Sigmoid colon (tissue), 4 donors: ENCODE measurements around the gene TMTC1.

Experiments
- EP300 ChIP-seq, 4 donors: sonication (generic); formaldehyde crosslinking; IDR thresholded peaks; one replicate each; pipeline ENCODE4 v1.6.1; 2017; ENCODE audit warnings: antibody characterized with exemption in 4 of 4
- POLR2A ChIP-seq, 2 donors: fragments of 450-650 bp; IDR thresholded peaks; one replicate each; pipeline ENCODE4 v1.6.1; 2016; ENCODE audit warnings: antibody characterized with exemption in 2 of 2, mild to moderate bottlenecking in 2 of 2, moderate library complexity in 2 of 2
- POLR2AphosphoS5 ChIP-seq, 4 donors: sonication (generic); formaldehyde crosslinking; IDR thresholded peaks; one replicate each; pipeline ENCODE4 v1.6.1; 2017; ENCODE audit warnings: antibody characterized with exemption in 4 of 4
- TF ChIP-seq, protein P1 (sequence below), 4 experiments: fragments of 450-650 bp in 3 of 4; fragments of 200-600 bp in 1 of 4; IDR thresholded peaks; one replicate each; pipeline ENCODE4 v1.5.1; 2016 to 2019; ENCODE audit warnings: antibody characterized with exemption in 4 of 4, mild to moderate bottlenecking in 3 of 4, moderate library complexity in 2 of 4

DNA sequence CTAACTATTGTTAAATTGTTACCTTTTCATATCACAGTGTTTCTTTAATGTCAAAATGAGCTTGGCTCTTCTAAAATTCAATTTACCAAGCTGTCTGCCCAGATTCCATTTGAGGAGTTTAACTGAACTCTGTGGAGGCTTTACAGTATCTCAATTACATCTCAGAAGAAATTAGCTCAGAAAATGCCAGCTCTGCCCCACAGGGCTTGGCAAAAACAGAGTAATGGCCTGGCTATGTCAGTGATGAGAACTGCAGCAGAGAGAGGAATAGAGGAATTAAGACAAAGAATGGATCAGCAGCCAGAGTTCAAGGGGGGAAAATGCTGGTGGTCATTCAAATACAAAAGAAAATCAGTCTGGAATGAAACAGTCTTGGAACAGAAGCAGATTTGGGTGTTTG, 15.8 kb upstream of the TMTC1 start:
- TF ChIP-seq, protein P1, sequence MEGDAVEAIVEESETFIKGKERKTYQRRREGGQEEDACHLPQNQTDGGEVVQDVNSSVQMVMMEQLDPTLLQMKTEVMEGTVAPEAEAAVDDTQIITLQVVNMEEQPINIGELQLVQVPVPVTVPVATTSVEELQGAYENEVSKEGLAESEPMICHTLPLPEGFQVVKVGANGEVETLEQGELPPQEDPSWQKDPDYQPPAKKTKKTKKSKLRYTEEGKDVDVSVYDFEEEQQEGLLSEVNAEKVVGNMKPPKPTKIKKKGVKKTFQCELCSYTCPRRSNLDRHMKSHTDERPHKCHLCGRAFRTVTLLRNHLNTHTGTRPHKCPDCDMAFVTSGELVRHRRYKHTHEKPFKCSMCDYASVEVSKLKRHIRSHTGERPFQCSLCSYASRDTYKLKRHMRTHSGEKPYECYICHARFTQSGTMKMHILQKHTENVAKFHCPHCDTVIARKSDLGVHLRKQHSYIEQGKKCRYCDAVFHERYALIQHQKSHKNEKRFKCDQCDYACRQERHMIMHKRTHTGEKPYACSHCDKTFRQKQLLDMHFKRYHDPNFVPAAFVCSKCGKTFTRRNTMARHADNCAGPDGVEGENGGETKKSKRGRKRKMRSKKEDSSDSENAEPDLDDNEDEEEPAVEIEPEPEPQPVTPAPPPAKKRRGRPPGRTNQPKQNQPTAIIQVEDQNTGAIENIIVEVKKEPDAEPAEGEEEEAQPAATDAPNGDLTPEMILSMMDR (IDR thresholded peaks at IDR 0.05): no peak
- no peak for TF ChIP-seq POLR2A (IDR thresholded peaks at IDR 0.05)
- no peak for TF ChIP-seq EP300 (IDR thresholded peaks at IDR 0.05)
- TF ChIP-seq POLR2AphosphoS5 (IDR thresholded peaks at IDR 0.05): no peak
